ENCODE measurements around the gene DEAF1.

DNA sequence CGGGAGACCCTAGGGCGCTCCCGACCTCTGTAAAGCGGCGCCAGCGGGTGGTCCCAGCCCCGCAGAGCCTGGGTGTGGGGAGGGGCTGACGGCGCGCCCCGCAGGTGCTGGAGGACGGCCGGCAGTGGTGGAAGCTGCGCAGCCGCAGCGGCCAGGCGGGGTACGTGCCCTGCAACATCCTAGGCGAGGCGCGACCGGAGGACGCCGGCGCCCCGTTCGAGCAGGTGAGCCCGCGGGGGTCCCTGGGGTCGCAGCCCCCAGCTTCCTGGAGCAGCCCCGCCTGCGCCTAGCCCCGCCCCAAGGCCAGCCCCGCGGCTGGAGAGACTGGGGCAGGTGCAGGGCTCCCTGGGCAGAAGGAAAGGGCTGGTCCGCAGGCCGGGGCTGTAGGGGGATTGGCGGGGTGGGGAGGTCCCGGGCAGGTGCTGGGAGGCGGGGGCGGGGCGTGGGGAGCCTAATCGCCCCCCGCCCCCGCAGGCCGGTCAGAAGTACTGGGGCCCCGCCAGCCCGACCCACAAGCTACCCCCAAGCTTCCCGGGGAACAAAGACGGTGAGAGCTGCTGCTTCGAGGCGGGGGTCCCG, 30.7 kb upstream of the DEAF1 start:
- TF ChIP-seq, protein P1, sequence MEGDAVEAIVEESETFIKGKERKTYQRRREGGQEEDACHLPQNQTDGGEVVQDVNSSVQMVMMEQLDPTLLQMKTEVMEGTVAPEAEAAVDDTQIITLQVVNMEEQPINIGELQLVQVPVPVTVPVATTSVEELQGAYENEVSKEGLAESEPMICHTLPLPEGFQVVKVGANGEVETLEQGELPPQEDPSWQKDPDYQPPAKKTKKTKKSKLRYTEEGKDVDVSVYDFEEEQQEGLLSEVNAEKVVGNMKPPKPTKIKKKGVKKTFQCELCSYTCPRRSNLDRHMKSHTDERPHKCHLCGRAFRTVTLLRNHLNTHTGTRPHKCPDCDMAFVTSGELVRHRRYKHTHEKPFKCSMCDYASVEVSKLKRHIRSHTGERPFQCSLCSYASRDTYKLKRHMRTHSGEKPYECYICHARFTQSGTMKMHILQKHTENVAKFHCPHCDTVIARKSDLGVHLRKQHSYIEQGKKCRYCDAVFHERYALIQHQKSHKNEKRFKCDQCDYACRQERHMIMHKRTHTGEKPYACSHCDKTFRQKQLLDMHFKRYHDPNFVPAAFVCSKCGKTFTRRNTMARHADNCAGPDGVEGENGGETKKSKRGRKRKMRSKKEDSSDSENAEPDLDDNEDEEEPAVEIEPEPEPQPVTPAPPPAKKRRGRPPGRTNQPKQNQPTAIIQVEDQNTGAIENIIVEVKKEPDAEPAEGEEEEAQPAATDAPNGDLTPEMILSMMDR (IDR thresholded peaks at IDR 0.05) = no peak
- TF ChIP-seq POLR2A (IDR thresholded peaks at IDR 0.05) = no peak

Measured in body of pancreas (tissue), 4 donors.